Osteocyte (in vitro differentiated cells): Measurements from ENCODE around the gene RBM8A. TPM values are rescaled to one million over a fixed set of nuclear protein-coding genes. Genes with fewer than 3 reads are reported as not detected.

Source experiments
- DNase-seq: peaks from one replicate; pipeline ENCODE4 v3.0.0; 2021; ENCODE audit warnings: mixed read lengths; ENCODE audit not compliant: unreplicated experiment; ENCODE audit errors: extremely low spot score
- H3K27ac Mint-ChIP-seq: one replicate; pipeline ENCODE4 v1.8.0; 2021; ENCODE audit warnings: mild to moderate bottlenecking, mixed read lengths; ENCODE audit not compliant: unreplicated experiment
- H3K27me3 Mint-ChIP-seq: one replicate; pipeline ENCODE4 v1.8.0; 2021; ENCODE audit warnings: mixed read lengths; ENCODE audit not compliant: unreplicated experiment
- H3K36me3 Mint-ChIP-seq: one replicate; pipeline ENCODE4 v1.8.0; 2021; ENCODE audit warnings: mixed read lengths; ENCODE audit not compliant: unreplicated experiment
- H3K4me1 Mint-ChIP-seq: one replicate; pipeline ENCODE4 v1.8.0; 2021; ENCODE audit warnings: mixed read lengths; ENCODE audit not compliant: unreplicated experiment
- H3K4me3 Mint-ChIP-seq: one replicate; pipeline ENCODE4 v1.8.0; 2021; ENCODE audit warnings: mild to moderate bottlenecking, moderate library complexity, mixed read lengths; ENCODE audit not compliant: unreplicated experiment
- H3K9me3 Mint-ChIP-seq: one replicate; pipeline ENCODE4 v1.8.0; 2021; ENCODE audit warnings: mixed read lengths; ENCODE audit not compliant: unreplicated experiment
- total RNA-seq: library from RNA; stranded (reverse); gene quantifications from 2 replicates; pipeline ENCODE4 v1.2.1, GENCODE V29; 2021
- TF ChIP-seq, protein P1 (sequence below): fragments of 200-600 bp; sonication (generic); IDR thresholded peaks from 2 replicates; pipeline ENCODE4 v1.5.0; 2021; ENCODE audit warnings: antibody characterized with exemption, mild to moderate bottlenecking, moderate library complexity

Gene RBM8A
- total RNA-seq, 1 donor from 2014 or later: 114 TPM

DNA sequence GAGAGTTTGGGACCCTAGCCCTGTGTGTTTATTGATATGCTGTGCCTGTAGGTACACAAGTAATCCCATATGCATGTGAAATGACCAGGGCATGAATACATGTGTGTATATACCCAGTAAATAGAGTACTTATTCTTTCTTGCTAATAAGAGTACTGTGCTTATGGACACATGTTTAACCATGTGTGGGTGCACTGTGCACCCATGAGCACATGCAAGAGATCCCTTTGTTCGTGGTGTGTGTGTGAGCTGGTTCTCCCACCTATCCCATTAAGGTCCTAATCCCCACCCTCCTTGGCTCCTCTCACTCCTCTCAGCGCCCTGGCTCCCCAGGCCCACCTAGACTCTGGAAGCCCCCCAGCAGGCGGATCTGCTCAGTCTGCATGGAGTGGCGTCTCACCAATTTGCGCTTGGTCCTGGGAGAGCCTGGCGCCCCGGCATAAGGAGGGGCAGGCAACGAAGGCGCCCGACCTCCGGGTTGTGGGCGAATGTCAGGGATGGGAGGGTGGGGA lies 32.7 kb upstream of the RBM8A start:
- DNase-seq: no peak
- no peaks in the 10 kb centered on the region for H3K9me3 Mint-ChIP-seq
- peaks cover 69% of the 10 kb centered on the region for H3K4me1 Mint-ChIP-seq

DNA sequence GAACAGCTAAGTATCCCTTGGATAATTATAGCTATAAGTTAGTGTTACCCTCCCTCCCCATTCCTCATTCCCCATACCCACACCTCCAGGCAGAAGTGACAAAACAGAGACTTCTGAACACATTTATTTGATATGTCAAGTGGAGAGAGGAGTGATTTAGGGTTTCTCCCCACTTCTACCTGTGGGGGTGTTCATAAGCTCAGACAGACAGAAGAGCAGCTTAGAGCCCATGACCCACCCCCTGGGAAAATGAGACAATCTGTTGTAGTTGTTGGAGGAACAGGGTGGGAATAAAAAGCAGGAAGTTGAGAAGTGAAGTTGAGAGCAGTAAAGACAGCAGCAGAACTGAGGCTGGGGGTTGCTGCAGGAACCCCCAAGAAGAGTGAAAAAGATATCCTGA lies 32.0 kb upstream of the RBM8A start:
- Mint-ChIP-seq H3K27me3 (no peaks in the 10 kb centered on the region), H3K9me3 (no peaks in the 10 kb centered on the region), H3K4me3 (no peak overlapping the region), H3K4me1 (peaks cover 71% of the 10 kb centered on the region), H3K36me3 (no peaks in the 10 kb centered on the region), H3K27ac (no peak overlapping the region)
- no peak for DNase-seq
- TF ChIP-seq, protein P1, sequence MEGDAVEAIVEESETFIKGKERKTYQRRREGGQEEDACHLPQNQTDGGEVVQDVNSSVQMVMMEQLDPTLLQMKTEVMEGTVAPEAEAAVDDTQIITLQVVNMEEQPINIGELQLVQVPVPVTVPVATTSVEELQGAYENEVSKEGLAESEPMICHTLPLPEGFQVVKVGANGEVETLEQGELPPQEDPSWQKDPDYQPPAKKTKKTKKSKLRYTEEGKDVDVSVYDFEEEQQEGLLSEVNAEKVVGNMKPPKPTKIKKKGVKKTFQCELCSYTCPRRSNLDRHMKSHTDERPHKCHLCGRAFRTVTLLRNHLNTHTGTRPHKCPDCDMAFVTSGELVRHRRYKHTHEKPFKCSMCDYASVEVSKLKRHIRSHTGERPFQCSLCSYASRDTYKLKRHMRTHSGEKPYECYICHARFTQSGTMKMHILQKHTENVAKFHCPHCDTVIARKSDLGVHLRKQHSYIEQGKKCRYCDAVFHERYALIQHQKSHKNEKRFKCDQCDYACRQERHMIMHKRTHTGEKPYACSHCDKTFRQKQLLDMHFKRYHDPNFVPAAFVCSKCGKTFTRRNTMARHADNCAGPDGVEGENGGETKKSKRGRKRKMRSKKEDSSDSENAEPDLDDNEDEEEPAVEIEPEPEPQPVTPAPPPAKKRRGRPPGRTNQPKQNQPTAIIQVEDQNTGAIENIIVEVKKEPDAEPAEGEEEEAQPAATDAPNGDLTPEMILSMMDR: no peak

More for the DNA sequence above, 32.7 kb upstream of the RBM8A start:
- TF ChIP-seq, protein P1: no peak
- Mint-ChIP-seq H3K27ac (peak overlapping the region; percentile 94), H3K27me3 (no peaks in the 10 kb centered on the region), H3K4me3 (peak overlapping the region; percentile 85), H3K36me3 (no peaks in the 10 kb centered on the region)

DNA sequence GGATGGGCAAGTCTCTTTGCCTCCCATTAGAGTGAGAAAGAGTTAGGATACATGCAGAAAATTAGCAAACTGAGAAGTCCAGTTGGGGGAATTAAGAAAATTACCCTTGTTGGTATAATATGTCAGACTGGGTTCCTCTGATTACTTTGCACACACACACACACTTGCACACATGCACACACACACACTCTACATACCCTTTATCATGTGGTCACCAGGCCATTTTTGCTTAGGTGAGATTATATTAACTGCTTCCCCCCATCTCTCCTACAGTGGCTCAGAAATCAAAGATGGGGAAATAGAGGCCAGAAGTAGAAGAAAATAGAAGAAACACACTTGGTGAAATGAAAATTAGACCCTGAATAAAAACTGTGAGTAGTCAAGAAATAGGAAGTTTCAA lies 31.4 kb upstream of the RBM8A start:
- Mint-ChIP-seq H3K9me3 (no peaks in the 10 kb centered on the region), H3K36me3 (no peaks in the 10 kb centered on the region), H3K27ac (no peak overlapping the region), H3K27me3 (no peaks in the 10 kb centered on the region), H3K4me1 (peaks cover 70% of the 10 kb centered on the region), H3K4me3 (no peak overlapping the region)
- TF ChIP-seq, protein P1: no peak
- no peak for DNase-seq

DNA sequence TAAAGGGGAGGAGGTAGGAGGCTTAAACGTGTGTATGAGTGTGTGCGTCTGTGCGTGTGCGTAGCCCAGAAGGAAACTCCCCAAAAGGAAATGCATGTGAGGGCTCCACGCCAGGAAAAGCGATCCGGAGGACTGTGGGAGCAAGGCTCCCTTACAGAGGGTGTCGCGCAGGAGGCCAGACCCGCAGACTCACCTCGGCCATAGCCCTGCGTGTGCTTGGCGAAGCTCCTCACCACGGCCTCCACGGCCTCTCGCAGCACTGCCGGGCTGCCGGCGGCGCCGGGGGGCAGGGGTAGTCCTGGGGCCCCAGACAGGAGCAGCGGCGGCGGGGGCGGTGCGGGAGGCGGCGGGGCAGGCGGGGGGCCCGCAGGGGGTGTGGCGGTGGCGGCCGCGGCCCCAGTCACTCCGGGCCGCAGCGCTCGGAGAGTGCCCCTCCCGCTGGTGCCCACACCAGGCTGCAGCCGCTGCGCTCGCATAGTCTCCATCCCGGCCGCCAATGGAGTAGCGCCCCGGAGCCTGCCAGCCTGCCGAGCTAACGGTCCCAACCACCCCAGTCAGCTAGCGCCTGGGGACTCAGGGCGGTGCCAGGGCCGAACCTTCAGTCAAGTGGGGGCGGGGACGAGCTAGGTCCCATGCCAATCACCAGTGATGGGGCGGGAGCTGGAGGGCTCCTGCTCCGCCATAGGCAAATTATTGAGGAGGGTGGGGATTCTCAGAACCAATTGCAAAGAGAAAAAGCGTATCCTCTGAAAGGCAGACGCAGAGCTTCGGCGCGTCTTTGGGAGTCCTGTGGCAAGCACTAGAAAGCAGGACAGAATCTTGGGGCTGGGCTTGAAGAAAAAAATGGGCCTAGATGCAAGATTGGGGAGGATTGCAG lies 30.4 kb upstream of the RBM8A start, which contains the start of gene LIX1L:
Gene LIX1L (minus strand): TSS at position 575 of the 877 bp plus-strand sequence. CDS start 90 bp downstream, at position 485.
- TF ChIP-seq, protein P1: no peak
- H3K4me1 Mint-ChIP-seq: peaks cover 62% of the 10 kb centered on the region

DNA sequence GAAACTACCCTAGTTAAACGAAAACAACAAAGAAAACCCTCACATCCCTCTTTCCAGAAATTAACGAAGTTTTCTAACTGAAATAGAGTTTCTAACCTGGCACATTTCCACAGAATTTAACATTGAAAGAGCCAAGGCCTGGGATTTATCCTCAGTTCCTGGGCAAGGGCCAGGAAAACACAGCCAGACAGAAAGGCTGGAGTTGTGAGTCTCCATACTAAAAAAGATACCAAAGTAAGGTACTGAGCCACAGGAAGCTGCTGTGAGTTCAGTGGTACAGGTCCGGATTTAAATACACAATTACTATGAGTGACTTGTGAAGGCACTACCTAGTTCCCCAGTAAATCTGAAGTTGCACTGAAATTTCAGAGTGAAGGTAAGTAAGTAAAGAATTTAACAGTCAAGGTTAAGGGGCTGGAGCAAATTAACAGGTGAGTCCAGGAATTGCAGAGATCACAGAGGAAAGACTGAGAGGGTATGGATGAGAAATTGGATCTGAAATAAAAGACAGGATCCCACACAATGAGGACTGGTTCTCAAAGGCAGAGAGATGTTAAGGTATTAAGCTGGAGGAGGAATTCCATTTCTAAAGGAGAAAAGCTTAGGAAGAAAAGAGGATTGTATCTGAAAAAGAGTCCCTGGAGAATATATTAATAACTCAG lies 29.6 kb upstream of the RBM8A start:
- Mint-ChIP-seq H3K27ac (peak overlapping the region; percentile 90), H3K27me3 (no peaks in the 10 kb centered on the region), H3K4me3 (peak overlapping the region; percentile 83), H3K9me3 (no peaks in the 10 kb centered on the region), H3K36me3 (peaks cover 3% of the 10 kb centered on the region), H3K4me1 (peaks cover 57% of the 10 kb centered on the region)
- TF ChIP-seq, protein P1: no peak
- DNase-seq: no peak

More for the DNA sequence above, 30.4 kb upstream of the RBM8A start, which contains the start of gene LIX1L:
- DNase-seq: peak; percentile 98
- H3K27me3 Mint-ChIP-seq: no peaks in the 10 kb centered on the region
- H3K36me3 Mint-ChIP-seq: no peaks in the 10 kb centered on the region
- peak within 1 kb of the TSS; percentile 90 for H3K27ac Mint-ChIP-seq
- peak within 1 kb of the TSS; percentile 83 for H3K4me3 Mint-ChIP-seq
- H3K9me3 Mint-ChIP-seq: no peaks in the 10 kb centered on the region
